HEK293T (cell line): Measurements from ENCODE around the gene PKD1L1.
"Not testable (repeated sequence)": the region's sequence is repeated elsewhere in the genome, so short reads cannot be mapped to it uniquely, and the experiment has no call there.

Experiments
- CTCF ChIA-PET: fragments of 350-600 bp; formaldehyde crosslinking; extraction: SDS; loops from one replicate; lab custom pipeline; 2021; ENCODE audit warnings: antibody characterized with exemption, inconsistent platforms; lab: Yijun Ruan, JAX
- POLR2A ChIA-PET: fragments of 350-600 bp; formaldehyde crosslinking; extraction: SDS; loops from one replicate; lab custom pipeline; 2020; ENCODE audit warnings: antibody characterized with exemption, inconsistent platforms; lab: Yijun Ruan, JAX
- DNase-seq: peaks from one replicate; pipeline ENCODE4 v3.0.0; 2012; ENCODE audit warnings: mixed read lengths; ENCODE audit errors: extremely low spot score
- ARNT ChIP-seq: fragments of 450-650 bp; IDR thresholded peaks from 2 replicates; pipeline ENCODE4 v1.6.1; 2017; ENCODE audit warnings: mild to moderate bottlenecking
- BHLHE40 ChIP-seq: fragments of 450-650 bp; IDR thresholded peaks from 2 replicates; pipeline ENCODE4 v1.6.1; 2016; ENCODE audit warnings: mild to moderate bottlenecking, moderate library complexity, borderline replicate concordance
- CTBP1 ChIP-seq: fragments of 450-650 bp; IDR thresholded peaks from 2 replicates; pipeline ENCODE4 v1.6.1; 2016; ENCODE audit warnings: borderline replicate concordance
- ELF4 ChIP-seq: fragments of 450-650 bp; IDR thresholded peaks from 2 replicates; pipeline ENCODE4 v1.6.1; 2017; ENCODE audit warnings: antibody characterized with exemption
- FOXA1 ChIP-seq: fragments of 450-650 bp; IDR thresholded peaks from 2 replicates; pipeline ENCODE4 v1.6.1; 2016; ENCODE audit warnings: mild to moderate bottlenecking
- FOXK2 ChIP-seq: fragments of 450-650 bp; IDR thresholded peaks from 2 replicates; pipeline ENCODE4 v1.6.1; 2016; ENCODE audit warnings: mild to moderate bottlenecking
- FOXM1 ChIP-seq: fragments of 450-650 bp; IDR thresholded peaks from 2 replicates; pipeline ENCODE4 v1.6.1; 2017; ENCODE audit warnings: mild to moderate bottlenecking, borderline replicate concordance
- HDGF ChIP-seq: fragments of 450-650 bp; IDR thresholded peaks from 2 replicates; pipeline ENCODE4 v1.6.1; 2017; ENCODE audit warnings: antibody characterized with exemption, borderline replicate concordance
- L3MBTL2 ChIP-seq: fragments of 450-650 bp; conservative IDR thresholded peaks from 2 replicates; pipeline ENCODE4 v1.6.1; 2016; ENCODE audit warnings: mild to moderate bottlenecking
- LEF1 ChIP-seq: fragments of 450-650 bp; IDR thresholded peaks from 2 replicates; pipeline ENCODE4 v1.6.1; 2017; ENCODE audit warnings: mild to moderate bottlenecking, borderline replicate concordance
- NFRKB ChIP-seq: fragments of 450-650 bp; IDR thresholded peaks from 2 replicates; pipeline ENCODE4 v1.6.1; 2016; ENCODE audit warnings: mild to moderate bottlenecking, moderate library complexity
- PKNOX1 ChIP-seq: fragments of 450-650 bp; IDR thresholded peaks from 2 replicates; pipeline ENCODE4 v1.6.1; 2016
- SP1 ChIP-seq: fragments of 450-650 bp; IDR thresholded peaks from 2 replicates; pipeline ENCODE4 v1.6.1; 2017
- SUZ12 ChIP-seq: fragments of 450-650 bp; IDR thresholded peaks from 2 replicates; pipeline ENCODE4 v1.6.1; 2016; ENCODE audit warnings: mild to moderate bottlenecking
- TARDBP ChIP-seq: fragments of 450-650 bp; IDR thresholded peaks from 2 replicates; pipeline ENCODE4 v1.6.1; 2016
- ZNF384 ChIP-seq: fragments of 450-650 bp; IDR thresholded peaks from 2 replicates; pipeline ENCODE4 v1.6.1; 2016

Gene PKD1L1

DNA sequence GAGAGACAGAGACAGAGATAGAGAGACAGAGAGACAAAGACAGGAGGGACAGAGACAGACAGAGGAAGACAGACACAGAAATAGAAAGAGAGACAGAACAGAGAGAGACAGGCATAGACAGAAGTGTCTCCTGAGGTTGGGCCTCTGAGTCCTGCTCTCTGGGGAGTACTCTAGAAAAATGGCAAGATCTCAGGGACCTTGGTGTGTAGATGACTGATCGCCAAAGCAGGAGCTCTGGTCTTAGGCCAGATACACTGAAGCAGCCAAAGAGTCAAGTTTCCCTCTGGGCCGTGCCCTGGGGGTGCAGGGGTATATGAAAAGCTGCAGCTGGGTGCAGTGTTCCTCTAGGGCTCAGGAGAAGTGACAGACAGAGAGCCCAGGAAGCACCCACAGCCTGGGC, 189.7 kb downstream of the PKD1L1 start:
- CTCF ChIA-PET, result interaction anchor here (0.6 kb wide), 1 partner anchor 14 kb away, joined by 4 read pairs; no protein-coding TSS in a partner anchor
- no peak for TF ChIP-seq NFRKB
- POLR2A ChIA-PET, result no interaction called here
- DNase-seq, result no peak

DNA sequence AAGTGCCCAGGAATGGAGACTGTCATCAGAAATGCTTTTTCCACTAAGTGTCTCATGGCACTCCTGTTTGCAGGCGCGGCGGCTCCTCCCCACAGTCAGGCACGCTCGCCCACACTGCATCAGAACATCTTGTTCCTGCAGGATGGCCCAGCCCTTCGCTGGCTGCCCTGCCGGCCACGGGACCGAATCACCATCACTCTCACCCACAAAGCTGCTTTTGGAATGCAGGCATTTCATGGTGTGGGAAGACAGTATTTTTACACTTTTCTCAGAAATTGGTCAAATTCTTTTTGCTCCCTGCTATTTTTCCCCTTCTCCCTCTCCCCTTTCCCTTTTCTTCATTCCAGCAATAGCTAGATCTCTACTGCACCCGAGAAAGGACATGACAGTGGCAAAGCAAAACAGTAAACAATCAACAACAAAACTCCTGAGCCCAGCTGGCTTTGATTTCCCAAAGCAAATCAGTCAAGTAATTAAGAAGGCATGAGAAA, 190.3 kb downstream of the PKD1L1 start:
- TF ChIP-seq LEF1 (no peak), HDGF (no peak), ARNT (no peak), L3MBTL2 (no peak), TARDBP (no peak), SP1 (no peak), PKNOX1 (no peak), FOXK2 (no peak), NFRKB (no peak), BHLHE40 (no peak), SUZ12 (no peak), FOXA1 (no peak), CTBP1 (no peak), ZNF384 (no peak), FOXM1 (no peak), ELF4 (no peak)
- DNase-seq, result no peak
- POLR2A ChIA-PET, result no interaction called here

DNA sequence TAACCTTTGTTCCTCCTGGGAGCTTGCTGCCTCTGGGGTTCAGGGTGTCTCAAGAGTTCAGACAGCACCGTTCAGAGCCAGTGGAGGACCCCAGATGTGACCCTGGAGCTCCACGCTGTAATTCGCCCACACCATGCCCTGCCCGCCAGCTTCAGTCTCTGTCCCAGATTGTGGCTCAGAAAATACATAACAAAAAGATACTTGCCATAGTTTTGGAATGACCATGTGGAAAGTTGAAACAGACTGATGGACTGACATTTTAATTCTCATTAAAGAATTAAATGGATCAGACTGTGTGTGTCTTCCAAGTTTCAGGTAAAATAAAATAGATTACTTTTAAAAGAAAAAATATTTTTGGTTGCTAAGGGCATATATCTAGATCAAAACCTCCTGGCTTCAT, 191.6 kb downstream of the PKD1L1 start:
- DNase-seq, result no peak
- TF ChIP-seq NFRKB (no peak), FOXA1 (no peak), CTBP1 (no peak), ZNF384 (no peak), LEF1 (no peak), BHLHE40 (no peak), FOXK2 (no peak), HDGF (no peak), SP1 (no peak), PKNOX1 (no peak), FOXM1 (no peak)
- POLR2A ChIA-PET, result no interaction called here
- CTCF ChIA-PET, result no interaction called here

More for the DNA sequence above, 190.3 kb downstream of the PKD1L1 start:
- CTCF ChIA-PET, result no interaction called here

DNA sequence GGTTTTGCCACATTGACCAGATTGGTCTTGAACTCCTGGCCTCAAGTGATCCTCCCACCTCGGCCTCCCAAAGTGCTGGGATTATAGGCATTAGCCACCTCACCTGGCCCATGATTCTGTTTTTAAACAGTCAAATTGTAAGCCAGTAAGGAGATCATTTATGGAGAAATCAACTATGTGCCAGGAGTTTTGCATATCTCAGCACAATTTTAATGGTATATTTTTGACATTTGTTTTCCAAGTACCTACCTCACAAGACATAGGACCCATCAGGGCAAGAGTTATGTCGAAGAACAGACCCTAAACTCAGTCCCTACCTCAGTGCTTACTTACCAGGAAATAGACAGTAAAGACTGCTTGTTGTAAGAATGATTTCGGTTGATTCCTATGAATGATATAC, 193.0 kb downstream of the PKD1L1 start:
- POLR2A ChIA-PET, result no interaction called here
- TF ChIP-seq FOXM1 (no peak), PKNOX1 (no peak), ZNF384 (no peak), ELF4 (no peak)
- CTCF ChIA-PET, result no interaction called here
- no peak for DNase-seq

GRCh38 chr7:47751724-47752123, 196.5 kb downstream of the PKD1L1 start:
- CTCF ChIA-PET, result interaction anchor here (0.7 kb wide), 1 partner anchor 183 kb away, joined by 7 read pairs; no protein-coding TSS in a partner anchor
- POLR2A ChIA-PET, DNase-seq: not testable (repeated sequence)

GRCh38 chr7:47751043-47751442, 197.2 kb downstream of the PKD1L1 start:
- no peak for TF ChIP-seq FOXA1
- TF ChIP-seq PKNOX1, result no peak
- no peak for TF ChIP-seq LEF1
- TF ChIP-seq NFRKB, result no peak
- no peak for TF ChIP-seq L3MBTL2
- no peak for TF ChIP-seq HDGF
- TF ChIP-seq ELF4, result no peak
- no peak for TF ChIP-seq BHLHE40
- TF ChIP-seq CTBP1, result no peak
- TF ChIP-seq ARNT, result no peak
- TF ChIP-seq ZNF384, result no peak
- TF ChIP-seq FOXM1, result no peak
- TF ChIP-seq TARDBP, result no peak
- TF ChIP-seq SUZ12, result no peak
- TF ChIP-seq FOXK2, result no peak
- ChIA-PET CTCF (no interaction called here), POLR2A (no interaction called here)
- no peak for DNase-seq

DNA sequence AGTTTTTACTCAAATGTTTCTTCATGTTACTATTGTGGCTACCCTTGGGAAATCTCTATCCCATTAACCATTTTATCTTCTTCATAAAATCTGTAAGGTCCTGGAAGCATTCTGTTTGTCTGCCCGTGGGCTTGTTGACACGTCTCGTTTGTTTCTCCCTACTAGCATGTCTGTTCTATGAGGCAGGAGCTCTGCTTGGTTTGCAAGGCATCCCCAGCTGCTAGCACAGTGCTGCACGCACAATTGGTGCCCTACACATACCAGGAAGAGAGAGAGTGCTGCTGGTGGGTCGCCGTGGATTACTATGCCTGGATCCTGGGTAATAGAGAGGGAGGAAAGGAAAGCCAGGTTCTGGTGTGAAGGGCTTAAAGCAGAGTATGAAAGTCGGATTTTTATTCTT, 200.2 kb downstream of the PKD1L1 start:
- ChIA-PET POLR2A (no interaction called here), CTCF (no interaction called here)
- TF ChIP-seq NFRKB, result no peak
- TF ChIP-seq FOXA1, result no peak
- no peak for TF ChIP-seq SUZ12
- TF ChIP-seq TARDBP, result no peak
- no peak for TF ChIP-seq CTBP1
- TF ChIP-seq ELF4, result no peak
- TF ChIP-seq ZNF384, result no peak
- no peak for TF ChIP-seq HDGF
- TF ChIP-seq ARNT, result no peak
- no peak for TF ChIP-seq SP1
- TF ChIP-seq BHLHE40, result no peak
- TF ChIP-seq PKNOX1, result no peak
- no peak for TF ChIP-seq FOXM1
- no peak for TF ChIP-seq LEF1
- no peak for TF ChIP-seq FOXK2
- no peak for TF ChIP-seq L3MBTL2
- DNase-seq, result no peak
